Endothelial cell of umbilical vein (primary cell): ENCODE results near the gene SCGB1C1. TPM values are rescaled to one million over a fixed set of nuclear protein-coding genes. Genes with fewer than 3 reads are reported as not detected.

ENCODE experiments used
- BruUV-seq: library from RNA; stranded (reverse); fragments of 400-500 nt; replicated peaks from 2 replicates; lab custom pipeline; 2021; lab: Mats Ljungman, UMichigan
- CTCF ChIA-PET: fragments of 300-600, 350-600 bp; sonication (Branson Sonifier 250); formaldehyde crosslinking; loops from one replicate; lab custom pipeline; 2021; ENCODE audit warnings: antibody characterized with exemption, inconsistent platforms; lab: Charles Lee
- POLR2A ChIA-PET: fragments of 300-600, 350-600 bp; sonication (Branson Sonifier 250); formaldehyde crosslinking; loops from one replicate; lab custom pipeline; 2021; ENCODE audit warnings: antibody characterized with exemption, inconsistent platforms; lab: Charles Lee
- DNase-seq: peaks from one replicate; pipeline ENCODE4 v3.0.0-alpha.2; 2011; ENCODE audit warnings: low read depth, low spot score
- FAIRE-seq: peaks from 2 replicates; lab custom pipeline; 2011; peaks lifted over from hg19 to GRCh38; lab: Jason Lieb, UNC
- H2AFZ ChIP-seq: 2 replicates; pipeline ENCODE4 v1.6.0; 2012; ENCODE audit warnings: low read depth, low read length, control low read depth, inconsistent platforms
- H3K27ac ChIP-seq: 2 replicates; pipeline ENCODE4 v1.5.1; 2011; ENCODE audit warnings: low read depth, mild to moderate bottlenecking, control low read depth, low read length, moderate library complexity; ENCODE audit not compliant: insufficient read depth
- H3K27me3 ChIP-seq, 2 experiments: 2 replicates each; pipeline versions ENCODE4 v1.6.0 to v1.6.1; 2011; ENCODE audit warnings: low read length in 2 of 2, mixed read lengths in 1 of 2; ENCODE audit not compliant: control insufficient read depth in 2 of 2, insufficient read depth in 2 of 2
- H3K36me3 ChIP-seq, 2 experiments: 2 replicates in 1 of 2; 3 replicates in 1 of 2; pipeline ENCODE4 v1.5.1; 2011; ENCODE audit warnings: low read length in 2 of 2, mild to moderate bottlenecking in 1 of 2, moderate library complexity in 1 of 2; ENCODE audit not compliant: control insufficient read depth in 2 of 2, insufficient read depth in 2 of 2; ENCODE audit errors: extremely low read depth in 1 of 2
- H3K4me1 ChIP-seq: 3 replicates; pipeline ENCODE4 v1.5.1; 2011; ENCODE audit warnings: mild to moderate bottlenecking, low read length; ENCODE audit not compliant: control insufficient read depth, insufficient read depth; ENCODE audit errors: extremely low read depth
- H3K4me2 ChIP-seq: 2 replicates; pipeline ENCODE4 v1.6.1; 2011; ENCODE audit warnings: low read length, control low read depth, mixed read lengths; ENCODE audit not compliant: insufficient read depth
- H3K4me3 ChIP-seq, 3 experiments: fragments of 200-600 bp in 1 of 3; sonication (generic), shearing (Covaris generic) in 1 of 3; replicated peaks in 1 of 3; 2 replicates each; pipeline ENCODE4 v1.5.1; 2011 to 2016; ENCODE audit warnings: control low read depth in 3 of 3, low read length in 3 of 3, mild to moderate bottlenecking in 2 of 3, inconsistent platforms in 1 of 3, low read depth in 1 of 3, moderate library complexity in 1 of 3; ENCODE audit not compliant: insufficient read depth in 1 of 3
- H3K79me2 ChIP-seq: 2 replicates; pipeline ENCODE4 v1.6.0; 2012; ENCODE audit warnings: low read length, inconsistent platforms; ENCODE audit not compliant: control insufficient read depth, insufficient read depth
- H3K9ac ChIP-seq: replicated peaks from 2 replicates; pipeline ENCODE3; 2011; ENCODE audit warnings: low read length, control low read depth; ENCODE audit not compliant: insufficient read depth; ENCODE audit errors: extremely low read depth
- H3K9me1 ChIP-seq: replicated peaks from 3 replicates; pipeline ENCODE4 v1.6.0; 2011; ENCODE audit warnings: mild to moderate bottlenecking, low read length; ENCODE audit not compliant: control insufficient read depth, insufficient read depth; ENCODE audit errors: extremely low read depth
- H3K9me3 ChIP-seq: replicated peaks from 2 replicates; pipeline ENCODE4 v1.5.1; 2012; ENCODE audit warnings: low read length, inconsistent platforms; ENCODE audit not compliant: control insufficient read depth, insufficient read depth
- H4K20me1 ChIP-seq: replicated peaks from 2 replicates; pipeline ENCODE3; 2011; ENCODE audit warnings: mild to moderate bottlenecking, low read length; ENCODE audit not compliant: control insufficient read depth, insufficient read depth; ENCODE audit errors: extremely low read depth
- CTCF ChIP-seq, 2 donors: IDR thresholded peaks; 1 replicate in 1 of 2; 2 replicates in 1 of 2; pipeline ENCODE4 v1.5.1; 2011; ENCODE audit warnings: low read length in 2 of 2, mild to moderate bottlenecking in 2 of 2, moderate library complexity in 2 of 2, control low read depth in 1 of 2, inconsistent platforms in 1 of 2, low read depth in 1 of 2; ENCODE audit not compliant: insufficient read depth in 1 of 2; ENCODE audit errors: extremely low read depth in 1 of 2
- FOS ChIP-seq: IDR thresholded peaks from 2 replicates; pipeline ENCODE4 v1.6.1; 2011; ENCODE audit warnings: mild to moderate bottlenecking, low read length, moderate library complexity, borderline replicate concordance; ENCODE audit not compliant: insufficient read depth
- JUN ChIP-seq: IDR thresholded peaks from 2 replicates; pipeline ENCODE4 v1.6.1; 2011; ENCODE audit warnings: borderline replicate concordance, low read depth; ENCODE audit not compliant: insufficient read length, insufficient read depth
- MAX ChIP-seq: IDR thresholded peaks from 2 replicates; pipeline ENCODE4 v1.6.1; 2011; ENCODE audit not compliant: insufficient read depth, insufficient read length
- POLR2A ChIP-seq: IDR thresholded peaks from 2 replicates; pipeline ENCODE4 v1.6.1; 2012; ENCODE audit warnings: low read depth, mild to moderate bottlenecking, control low read depth, low read length
- dilution Hi-C: fragments of 300-500 bp; cut with MboI; formaldehyde crosslinking; loops from one replicate; pipeline ENCODE4 v1.15.0; 2019; ENCODE audit warnings: low sequenced_read_pairs; ENCODE audit not compliant: extremely low pct_ligation_motif_present
- intact Hi-C: fragments of 100-400 bp; cut with micrococcal nuclease; formaldehyde crosslinking; loops from one replicate; pipeline ENCODE4 v1.10.0; 2022
- polyA plus RNA-seq, 4 experiments: library from polyadenylated mRNA; depleted of rRNA in 3 of 4; stranded (reverse) in 3 of 4; unstranded in 1 of 4; fragments of >200 nt; gene quantifications; 2 replicates each; pipeline versions ENCODE4 v1.2.1 to v1.2.3, GENCODE V29; 2011 to 2012; ENCODE audit warnings: missing spikeins in 1 of 4
- total RNA-seq: library from RNA; stranded (reverse); gene quantifications from 2 replicates; pipeline ENCODE4 v1.2.3, GENCODE V29; 2021

The SCGB1C1 gene
- total and polyA plus RNA-seq, 2 donors (not counting 3 experiments of a cell fraction or from before 2014, with no cell fraction given) = not detected

GRCh38 chr11:197741-198235 lies 4.9 kb downstream of the SCGB1C1 start:
- no peaks in the 10 kb centered on the region for H3K9me1 ChIP-seq
- no peak overlapping the region for H2AFZ ChIP-seq
- ChIA-PET POLR2A (no interaction called here), CTCF (interaction anchor here (0.8 kb wide), 1 partner anchor 10 kb away, joined by 3 read pairs; the partner anchor contains the start of genes BET1L and RIC8A)
- no peak overlapping the region for H3K9ac ChIP-seq
- BruUV-seq = no TSS peak
- no peaks in the 10 kb centered on the region for H3K79me2 ChIP-seq
- no peaks in the 10 kb centered on the region for H3K9me3 ChIP-seq
- no peak for FAIRE-seq
- intact Hi-C loops (no loop called here), dilution Hi-C loops (no loop called here)
- H3K4me1 ChIP-seq = no peaks in the 10 kb centered on the region
- no peak overlapping the region for H3K4me2 ChIP-seq
- no peak overlapping the region for H3K4me3 ChIP-seq
- H4K20me1 ChIP-seq = no peaks in the 10 kb centered on the region
- H3K36me3 ChIP-seq = no peaks in the 10 kb centered on the region
- DNase-seq = no peak
- no peaks in the 10 kb centered on the region for H3K27me3 ChIP-seq
- no peak overlapping the region for H3K27ac ChIP-seq
- TF ChIP-seq CTCF (IDR thresholded peaks at IDR 0.05; ENCODE audit: extremely low read depth in 1 of 2, insufficient read depth in 1 of 2, low read depth in 1 of 2, low read length in 2 of 2) (no peak), FOS (no peak), MAX (no peak), JUN (no peak), POLR2A (no peak)
